ENCODE results near the gene PPP3R1. TPM values are rescaled to one million over a fixed set of nuclear protein-coding genes. Genes with fewer than 3 reads are reported as not detected.

PPP3R1 gene
- total and polyA plus RNA-seq, 9 of the 15 experiments (the other 6 are each of a cell fraction or from before 2014, with no cell fraction given): 3.7 to 70.0 (median 24.8) TPM

GRCh38 chr2:68135448-68136320 lies 116.6 kb downstream of the PPP3R1 start (continued):
- TF ChIP-seq ZBTB40 (IDR thresholded peaks at IDR 0.05) (no peak), ZBTB40 (CRISPR knock-in tag; IDR thresholded peaks at IDR 0.05) (no peak), SAFB2 (IDR thresholded peaks at IDR 0.05; ENCODE audit: borderline replicate concordance, low read depth, low read length, severe bottlenecking) (no peak), CBX2 (IDR thresholded peaks at IDR 0.05; ENCODE audit: insufficient read depth, low read length, poor library complexity, severe bottlenecking) (no peak), SNRNP70 (optimal IDR thresholded peaks at IDR 0.05; ENCODE audit: low read depth, low read length) (no peak), ZBTB8A (IDR thresholded peaks at IDR 0.05; ENCODE audit: partially characterized antibody) (no peak), IRF9 (tag; IDR thresholded peaks at IDR 0.05) (peak; percentile 24; the same call in 1 of the 2 replicates), SMARCB1 (IDR thresholded peaks at IDR 0.05; ENCODE audit: insufficient read length, low read depth) (no peak), CAMTA2 (CRISPR knock-in tag; conservative IDR thresholded peaks at IDR 0.05) (no peak), TAL1 (IDR thresholded peaks at IDR 0.05) (peak; percentile 99), RHOXF2B (CRISPR knock-in tag; conservative IDR thresholded peaks at IDR 0.05) (no peak), NCOA1 (IDR thresholded peaks at IDR 0.05; ENCODE audit: low read depth) (peak; percentile 91), ZNF277 (CRISPR knock-in tag; IDR thresholded peaks at IDR 0.05; ENCODE audit: borderline replicate concordance) (no peak), CBX1 (IDR thresholded peaks at IDR 0.05; ENCODE audit: low read depth) (no peak), ZNF431 (CRISPR knock-in tag; IDR thresholded peaks at IDR 0.05) (no peak), DACH1 (IDR thresholded peaks at IDR 0.05; ENCODE audit: partially characterized antibody) (peak; percentile 72), FOXK2 (conservative IDR thresholded peaks at IDR 0.05 in 1 of 2, IDR thresholded peaks at IDR 0.05 in 1 of 2; ENCODE audit: low read depth in 2 of 2) (0 out of 4 replicates have a peak, but pooled peaks of 1 of the 2 experiments have one; percentile 20)

Data from K562 (cell line).